Fibroblast of skin of left biceps (primary cell): ENCODE data around the gene ARSK.

Experiments
- DNase-seq, 2 experiments: peaks; one replicate each; pipeline ENCODE4 v3.0.0-alpha.2; 2013; ENCODE audit warnings: low read depth in 2 of 2

The ARSK gene

GRCh38 chr5:95563367-95563766 is 8.5 kb downstream of the ARSK start:
- DNase-seq: no peak

- DNase-seq: no peak
These were observed 9.5 kb downstream of the ARSK start for GRCh38 chr5:95564450-95564849.

GRCh38 chr5:95565280-95565920 is 10.5 kb downstream of the ARSK start:
- peak in 1 of 2 experiments; percentile 15 for DNase-seq

- DNase-seq: no peak
These were observed 17.1 kb downstream of the ARSK start for GRCh38 chr5:95572016-95572415.

GRCh38 chr5:95581576-95581975 is 26.7 kb downstream of the ARSK start:
- no peak for DNase-seq

GRCh38 chr5:95583992-95584391 is 29.1 kb downstream of the ARSK start:
- no peak for DNase-seq

- DNase-seq: no peak
These were observed 36.0 kb downstream of the ARSK start for GRCh38 chr5:95590880-95591279.

GRCh38 chr5:95591490-95591901 is 36.6 kb downstream of the ARSK start:
- peak; percentile 17 to 20 for DNase-seq

- no peak for DNase-seq
These were observed 40.5 kb downstream of the ARSK start for GRCh38 chr5:95595289-95595931.

GRCh38 chr5:95599252-95599651 is 44.4 kb downstream of the ARSK start:
- DNase-seq: no peak

- DNase-seq: peak; percentile 25 to 26
These were observed 45.7 kb downstream of the ARSK start for GRCh38 chr5:95600557-95600956.

GRCh38 chr5:95605786-95606185 is 50.9 kb downstream of the ARSK start:
- no peak for DNase-seq

- no peak for DNase-seq
These were observed 51.5 kb downstream of the ARSK start for GRCh38 chr5:95606419-95606818.

GRCh38 chr5:95609711-95610110 is 54.8 kb downstream of the ARSK start:
- DNase-seq: no peak

- no peak for DNase-seq
These were observed 55.6 kb downstream of the ARSK start for GRCh38 chr5:95610546-95610945.

GRCh38 chr5:95611396-95611795 is 56.5 kb downstream of the ARSK start:
- DNase-seq: no peak

- no peak for DNase-seq
These were observed 58.6 kb downstream of the ARSK start for GRCh38 chr5:95613514-95613913.

GRCh38 chr5:95615164-95615467 is 60.2 kb downstream of the ARSK start:
- no peak for DNase-seq

- no peak for DNase-seq
These were observed 62.2 kb downstream of the ARSK start for GRCh38 chr5:95617057-95617456.

- no peak for DNase-seq
These were observed 64.2 kb downstream of the ARSK start for GRCh38 chr5:95619096-95619495.

GRCh38 chr5:95619514-95620029 is 64.7 kb downstream of the ARSK start:
- no peak for DNase-seq

- no peak for DNase-seq
These were observed 65.3 kb downstream of the ARSK start, which contains the start of gene GPR150 for GRCh38 chr5:95620030-95620869. Gene GPR150 (plus strand): TSS chr5:95620087. CDS start chr5:95620276, 189 bp downstream.
